GM12878 (cell line): ENCODE data around the gene ISG20L2.

ENCODE experiments used
- EP300 ChIP-seq, 2 experiments: fragments of 150-350 bp in 1 of 2; IDR thresholded peaks; 2 replicates each; pipeline ENCODE4 v1.6.1; 2011 to 2012; ENCODE audit warnings: low read depth in 2 of 2, low read length in 2 of 2, borderline replicate concordance in 1 of 2, improper control_type of control experiment in 1 of 2, inconsistent platforms in 1 of 2; ENCODE audit not compliant: control insufficient read depth in 1 of 2
- GABPA ChIP-seq: IDR thresholded peaks from 2 replicates; pipeline ENCODE4 v1.6.1; 2014; ENCODE audit warnings: antibody characterized with exemption, low read depth, mild to moderate bottlenecking, inconsistent platforms
- POLR2A ChIP-seq: IDR thresholded peaks from 2 replicates; pipeline ENCODE4 v1.6.1; 2011; ENCODE audit warnings: low read depth, mild to moderate bottlenecking, low read length
- TF ChIP-seq, protein P1 (sequence below), 3 experiments: IDR thresholded peaks in 2 of 3; conservative IDR thresholded peaks in 1 of 3; 2 replicates each; pipeline ENCODE4 v1.5.1; 2011; ENCODE audit warnings: low read depth in 3 of 3, low read length in 3 of 3, mild to moderate bottlenecking in 3 of 3, control low read depth in 2 of 3, moderate library complexity in 2 of 3, inconsistent platforms in 1 of 3, mixed read lengths in 1 of 3; ENCODE audit not compliant: control insufficient read depth in 2 of 3, insufficient read depth in 1 of 3; ENCODE audit errors: extremely low read depth in 1 of 3
- TF ChIP-seq, protein P2 (sequence below): IDR thresholded peaks from 2 replicates; pipeline ENCODE4 v1.6.1; 2012; ENCODE audit warnings: low read length, inconsistent platforms
- TF ChIP-seq, protein P3 (sequence below): fragments of 450-650 bp; IDR thresholded peaks from 2 replicates; pipeline ENCODE4 v1.6.1; 2014; ENCODE audit warnings: mild to moderate bottlenecking
- TF ChIP-seq, protein P4 (sequence below): IDR thresholded peaks from 2 replicates; pipeline ENCODE4 v1.6.1; 2012; ENCODE audit warnings: low read depth, low read length, improper control_type of control experiment

DNA sequence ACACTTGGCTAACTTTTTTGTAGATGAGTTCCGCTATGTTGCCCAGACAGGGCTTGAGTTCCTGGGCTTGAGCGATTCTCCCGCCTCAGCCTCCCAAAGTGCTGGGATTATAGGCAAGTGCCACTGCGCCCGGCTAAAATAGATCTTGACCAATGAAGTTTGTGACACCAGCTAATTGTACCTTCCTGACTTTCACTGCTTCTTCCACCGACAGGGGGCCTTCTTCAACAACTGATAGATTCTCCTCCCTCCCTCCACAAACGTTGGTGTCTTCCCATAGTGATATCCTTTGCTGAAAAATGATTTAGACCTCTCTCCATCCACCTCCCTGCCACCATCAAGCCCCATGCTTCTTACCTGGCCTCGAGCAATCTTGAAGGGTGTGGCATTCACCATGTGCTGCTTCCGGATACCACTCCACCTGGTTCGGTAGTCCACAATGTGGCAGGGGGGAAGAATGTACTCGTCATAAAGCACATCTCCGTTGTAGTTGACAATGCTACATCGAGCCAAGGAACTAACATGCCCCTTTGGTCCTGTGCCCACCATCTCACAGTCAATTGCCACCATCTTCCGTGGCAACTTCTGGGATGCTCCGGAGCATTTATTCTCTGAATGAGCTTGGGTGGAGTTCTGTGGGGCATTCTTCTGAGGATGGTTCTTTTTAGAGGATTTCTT is 1.9 kb downstream of the ISG20L2 start:
- TF ChIP-seq, protein P1, sequence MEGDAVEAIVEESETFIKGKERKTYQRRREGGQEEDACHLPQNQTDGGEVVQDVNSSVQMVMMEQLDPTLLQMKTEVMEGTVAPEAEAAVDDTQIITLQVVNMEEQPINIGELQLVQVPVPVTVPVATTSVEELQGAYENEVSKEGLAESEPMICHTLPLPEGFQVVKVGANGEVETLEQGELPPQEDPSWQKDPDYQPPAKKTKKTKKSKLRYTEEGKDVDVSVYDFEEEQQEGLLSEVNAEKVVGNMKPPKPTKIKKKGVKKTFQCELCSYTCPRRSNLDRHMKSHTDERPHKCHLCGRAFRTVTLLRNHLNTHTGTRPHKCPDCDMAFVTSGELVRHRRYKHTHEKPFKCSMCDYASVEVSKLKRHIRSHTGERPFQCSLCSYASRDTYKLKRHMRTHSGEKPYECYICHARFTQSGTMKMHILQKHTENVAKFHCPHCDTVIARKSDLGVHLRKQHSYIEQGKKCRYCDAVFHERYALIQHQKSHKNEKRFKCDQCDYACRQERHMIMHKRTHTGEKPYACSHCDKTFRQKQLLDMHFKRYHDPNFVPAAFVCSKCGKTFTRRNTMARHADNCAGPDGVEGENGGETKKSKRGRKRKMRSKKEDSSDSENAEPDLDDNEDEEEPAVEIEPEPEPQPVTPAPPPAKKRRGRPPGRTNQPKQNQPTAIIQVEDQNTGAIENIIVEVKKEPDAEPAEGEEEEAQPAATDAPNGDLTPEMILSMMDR (IDR thresholded peaks at IDR 0.05 in 2 of 3, conservative IDR thresholded peaks at IDR 0.05 in 1 of 3; ENCODE audit: control insufficient read depth in 2 of 3, extremely low read depth in 1 of 3, insufficient read depth in 1 of 3, low read depth in 3 of 3, low read length in 3 of 3) = peak; percentile 71 to 75 (median 72)
- TF ChIP-seq, protein P2, sequence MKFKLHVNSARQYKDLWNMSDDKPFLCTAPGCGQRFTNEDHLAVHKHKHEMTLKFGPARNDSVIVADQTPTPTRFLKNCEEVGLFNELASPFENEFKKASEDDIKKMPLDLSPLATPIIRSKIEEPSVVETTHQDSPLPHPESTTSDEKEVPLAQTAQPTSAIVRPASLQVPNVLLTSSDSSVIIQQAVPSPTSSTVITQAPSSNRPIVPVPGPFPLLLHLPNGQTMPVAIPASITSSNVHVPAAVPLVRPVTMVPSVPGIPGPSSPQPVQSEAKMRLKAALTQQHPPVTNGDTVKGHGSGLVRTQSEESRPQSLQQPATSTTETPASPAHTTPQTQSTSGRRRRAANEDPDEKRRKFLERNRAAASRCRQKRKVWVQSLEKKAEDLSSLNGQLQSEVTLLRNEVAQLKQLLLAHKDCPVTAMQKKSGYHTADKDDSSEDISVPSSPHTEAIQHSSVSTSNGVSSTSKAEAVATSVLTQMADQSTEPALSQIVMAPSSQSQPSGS = no peak
- TF ChIP-seq, protein P3, sequence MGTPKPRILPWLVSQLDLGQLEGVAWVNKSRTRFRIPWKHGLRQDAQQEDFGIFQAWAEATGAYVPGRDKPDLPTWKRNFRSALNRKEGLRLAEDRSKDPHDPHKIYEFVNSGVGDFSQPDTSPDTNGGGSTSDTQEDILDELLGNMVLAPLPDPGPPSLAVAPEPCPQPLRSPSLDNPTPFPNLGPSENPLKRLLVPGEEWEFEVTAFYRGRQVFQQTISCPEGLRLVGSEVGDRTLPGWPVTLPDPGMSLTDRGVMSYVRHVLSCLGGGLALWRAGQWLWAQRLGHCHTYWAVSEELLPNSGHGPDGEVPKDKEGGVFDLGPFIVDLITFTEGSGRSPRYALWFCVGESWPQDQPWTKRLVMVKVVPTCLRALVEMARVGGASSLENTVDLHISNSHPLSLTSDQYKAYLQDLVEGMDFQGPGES = no peak
- TF ChIP-seq EP300 (IDR thresholded peaks at IDR 0.05; ENCODE audit: borderline replicate concordance in 1 of 2, control insufficient read depth in 1 of 2, low read depth in 2 of 2, low read length in 2 of 2) (no peak), GABPA (no peak), POLR2A (no peak)
- TF ChIP-seq, protein P4, sequence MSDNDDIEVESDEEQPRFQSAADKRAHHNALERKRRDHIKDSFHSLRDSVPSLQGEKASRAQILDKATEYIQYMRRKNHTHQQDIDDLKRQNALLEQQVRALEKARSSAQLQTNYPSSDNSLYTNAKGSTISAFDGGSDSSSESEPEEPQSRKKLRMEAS = no peak
